Brain microvascular endothelial cell (primary cell): Measurements from ENCODE around the gene MAD1L1.
A peak's percentile ranks its signal among the peaks of the same experiment; 100 is the strongest.

ENCODE experiments used
- DNase-seq: peaks from one replicate; pipeline ENCODE4 v3.0.0-alpha.2; 2020
- H3K27ac ChIP-seq: fragments of 250-450 bp; sonication (Bioruptor Pico); 2 replicates; pipeline ENCODE4 v1.5.1; 2020; ENCODE audit warnings: mild to moderate bottlenecking, moderate library complexity
- H3K27me3 ChIP-seq: fragments of 250-450 bp; sonication (Bioruptor Pico); replicated peaks from 2 replicates; pipeline ENCODE4 v1.5.1; 2020; ENCODE audit warnings: mild to moderate bottlenecking
- H3K36me3 ChIP-seq: fragments of 250-450 bp; sonication (Bioruptor Pico); replicated peaks from 2 replicates; pipeline ENCODE4 v1.5.1; 2020; ENCODE audit warnings: mild to moderate bottlenecking
- H3K4me3 ChIP-seq: 2 replicates; pipeline ENCODE4 v1.5.1; 2011; ENCODE audit warnings: low read depth, mild to moderate bottlenecking, control low read depth, low read length, moderate library complexity
- CTCF ChIP-seq: IDR thresholded peaks from 2 replicates; pipeline ENCODE4 v1.5.1; 2011; ENCODE audit warnings: low read depth, mild to moderate bottlenecking, moderate library complexity, low read length, control low read depth, inconsistent platforms; ENCODE audit errors: missing control alignments
- in situ Hi-C: cut with HindIII; loops from 2 replicates; pipeline ENCODE4 v1.10.0; 2017; ENCODE audit warnings: low sequenced_read_pairs, low pct_ligation_motif_present

MAD1L1 gene

DNA sequence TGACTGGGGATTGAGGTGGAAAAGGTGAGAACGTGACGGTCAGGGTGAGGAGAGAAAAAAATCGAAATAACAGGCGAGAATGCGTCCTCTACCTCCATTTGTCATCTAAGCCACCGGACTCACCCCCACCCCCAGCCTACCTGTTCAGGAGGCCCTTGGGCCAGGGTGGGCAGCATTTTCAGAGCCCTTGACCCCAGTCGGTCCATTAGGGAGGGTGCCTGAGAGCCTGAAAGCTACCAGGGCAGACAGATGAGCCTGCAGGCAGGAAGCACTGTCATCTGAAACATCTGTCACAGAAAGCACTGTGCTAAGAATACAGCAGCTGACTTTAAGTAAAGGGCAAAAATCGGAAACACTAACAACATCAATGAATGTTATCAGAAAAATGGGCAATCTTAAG lies 47.0 kb downstream of the MAD1L1 start:
- H3K27me3 ChIP-seq = no peaks in the 10 kb centered on the region
- no peak for TF ChIP-seq CTCF
- in situ Hi-C loops = no loop called here
- H3K27ac ChIP-seq = no peak overlapping the region
- no peaks in the 10 kb centered on the region for H3K36me3 ChIP-seq
- no peak overlapping the region for H3K4me3 ChIP-seq
- DNase-seq = no peak

DNA sequence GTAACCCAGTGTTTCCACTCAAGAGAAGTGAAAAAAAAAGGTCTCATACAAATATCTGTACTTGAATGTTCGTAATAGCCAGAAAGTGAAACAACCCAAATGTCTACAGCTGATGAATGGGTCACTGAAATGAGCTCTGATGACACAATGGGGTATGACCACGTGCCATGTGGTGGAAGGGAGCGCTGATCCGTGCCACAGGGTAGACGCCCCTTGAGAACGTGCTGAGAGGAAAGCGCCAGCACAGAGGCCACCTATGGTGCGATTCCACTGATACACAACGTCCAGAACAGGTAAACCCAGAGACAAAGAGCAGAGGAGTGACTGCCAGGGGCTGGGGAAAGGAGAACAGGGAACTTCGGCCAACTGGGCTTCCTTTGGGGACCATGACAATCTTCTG lies 50.3 kb downstream of the MAD1L1 start:
- DNase-seq = no peak
- Histone ChIP-seq H3K4me3 (no peak overlapping the region), H3K27ac (no peak overlapping the region), H3K36me3 (no peaks in the 10 kb centered on the region), H3K27me3 (no peaks in the 10 kb centered on the region)
- no peak for TF ChIP-seq CTCF
- in situ Hi-C loops = no loop called here

DNA sequence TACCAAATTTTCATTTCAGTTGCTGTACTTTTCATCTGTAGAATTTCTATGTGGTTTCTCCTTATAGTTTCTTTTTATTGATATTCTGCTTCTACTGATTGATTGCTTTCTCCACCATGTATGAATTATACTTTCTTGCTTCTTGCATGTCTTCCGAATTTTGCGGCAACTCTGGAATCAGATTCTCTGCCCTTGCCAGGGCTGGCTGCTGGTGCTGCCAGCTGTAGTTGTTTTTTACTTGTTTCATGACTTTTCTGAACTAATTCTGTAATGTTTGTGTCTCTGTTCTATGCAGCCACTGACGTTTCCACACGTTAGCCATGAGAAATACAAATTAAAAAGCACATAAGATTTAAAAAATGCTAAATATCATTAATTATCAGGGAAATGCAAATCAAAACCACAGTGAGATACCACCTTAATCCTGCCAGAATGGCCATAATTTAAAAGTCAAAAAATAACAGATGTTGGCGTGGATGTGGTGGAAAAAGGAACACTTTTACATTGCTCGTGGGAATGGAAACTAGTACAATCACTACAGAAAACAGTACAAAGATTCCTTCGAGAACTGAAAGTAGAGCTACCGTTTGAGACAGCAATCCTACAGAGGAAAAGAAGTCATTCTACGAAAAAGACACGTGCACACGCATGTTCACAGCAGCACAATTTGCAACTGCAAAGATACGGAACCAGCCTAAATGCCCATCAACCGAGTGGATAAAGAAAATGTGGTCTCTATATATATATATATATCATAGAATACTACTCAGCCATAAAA lies 51.5 kb downstream of the MAD1L1 start:
- H3K36me3 ChIP-seq = no peaks in the 10 kb centered on the region
- DNase-seq = no peak
- no peak overlapping the region for H3K27ac ChIP-seq
- no peak for TF ChIP-seq CTCF
- no peaks in the 10 kb centered on the region for H3K27me3 ChIP-seq
- in situ Hi-C loops = no loop called here
- H3K4me3 ChIP-seq = no peak overlapping the region

GRCh38 chr7:2180081-2180480 lies 52.7 kb downstream of the MAD1L1 start:
- no peak overlapping the region for H3K4me3 ChIP-seq
- H3K27ac ChIP-seq = no peak overlapping the region
- DNase-seq = no peak
- no peaks in the 10 kb centered on the region for H3K36me3 ChIP-seq
- in situ Hi-C loops = no loop called here
- no peak for TF ChIP-seq CTCF
- H3K27me3 ChIP-seq = no peaks in the 10 kb centered on the region

GRCh38 chr7:2175514-2175913 lies 57.2 kb downstream of the MAD1L1 start:
- H3K27ac ChIP-seq = peak overlapping the region; percentile 54
- in situ Hi-C loops = no loop called here
- no peak overlapping the region for H3K4me3 ChIP-seq
- no peaks in the 10 kb centered on the region for H3K27me3 ChIP-seq
- DNase-seq = peak; percentile 91
- TF ChIP-seq CTCF = no peak
- H3K36me3 ChIP-seq = no peaks in the 10 kb centered on the region

- no peak overlapping the region for H3K4me3 ChIP-seq
- H3K36me3 ChIP-seq = no peaks in the 10 kb centered on the region
- DNase-seq = peak; percentile 28
- no peak for TF ChIP-seq CTCF
- in situ Hi-C loops = no loop called here
- peak overlapping the region; percentile 37 for H3K27ac ChIP-seq
- H3K27me3 ChIP-seq = no peaks in the 10 kb centered on the region
Observed at GRCh38 chr7:2175091-2175490, 57.7 kb downstream of the MAD1L1 start.
